SK-N-MC (cell line): ENCODE measurements around the gene CD1E.

Source experiments
- EZH2 ChIP-seq: fragments of 200-600 bp; sonication (generic); IDR thresholded peaks from one replicate; pipeline ENCODE4 v1.6.1; 2017; ENCODE audit warnings: antibody characterized with exemption
- FOXP2 ChIP-seq: optimal IDR thresholded peaks from 2 replicates; pipeline ENCODE3; 2011; ENCODE audit warnings: mild to moderate bottlenecking, moderate library complexity; ENCODE audit not compliant: insufficient read depth; ENCODE audit errors: extremely low read length, control extremely low read depth
- POLR2AphosphoS5 ChIP-seq: IDR thresholded peaks from 2 replicates; pipeline ENCODE4 v1.6.1; 2012; ENCODE audit warnings: mild to moderate bottlenecking, low read depth, low read length, borderline replicate concordance

DNA sequence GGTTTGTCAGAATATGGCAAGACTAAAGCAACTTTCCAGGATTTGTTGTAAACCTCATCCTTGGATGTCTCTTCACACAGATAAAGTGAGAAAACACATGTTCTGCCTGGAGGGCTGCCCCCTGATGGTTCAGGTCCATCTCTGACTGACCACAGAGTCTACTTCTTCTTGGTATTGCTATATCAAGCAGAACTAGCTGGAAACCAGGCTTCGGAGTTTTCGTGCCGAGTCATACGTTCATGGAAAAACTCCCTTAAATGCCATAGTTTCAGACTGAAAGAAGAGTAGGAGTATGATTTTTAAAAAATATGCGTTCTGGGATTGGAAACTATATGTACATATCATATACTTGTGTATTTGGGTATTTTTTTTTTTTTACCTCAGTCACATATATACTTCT, 39.8 kb downstream of the CD1E start:
- no peak for TF ChIP-seq EZH2
- TF ChIP-seq POLR2AphosphoS5 = no peak
- TF ChIP-seq FOXP2 = no peak
